GM12892 (cell line): ENCODE measurements around the gene MRPL27.

Source experiments
- POLR2A ChIP-seq: IDR thresholded peaks from 2 replicates; pipeline ENCODE4 v1.6.1; 2011; ENCODE audit warnings: low read depth, low read length, control low read depth
- POLR2AphosphoS5 ChIP-seq: IDR thresholded peaks from 2 replicates; pipeline ENCODE4 v1.6.1; 2011; ENCODE audit warnings: low read depth, low read length, control low read depth

DNA sequence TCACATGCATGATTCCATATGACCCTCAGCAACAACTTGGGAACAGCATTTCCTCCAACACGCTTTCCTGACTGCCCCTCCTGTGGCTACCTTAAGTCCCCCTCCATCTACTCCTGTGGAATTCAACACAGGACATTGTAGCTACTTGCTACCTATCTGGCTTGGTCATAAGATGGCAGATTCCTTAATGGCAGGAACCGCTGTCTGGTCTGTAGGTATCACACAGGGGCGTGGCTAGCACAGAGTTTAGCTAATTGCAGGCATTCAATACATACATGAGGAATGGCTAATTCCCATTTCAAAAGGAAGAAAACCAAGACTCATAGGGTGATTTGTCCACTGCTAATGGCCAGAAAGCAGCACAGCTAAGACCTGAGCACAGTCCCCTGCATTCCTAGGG lies 15.7 kb upstream of the MRPL27 start:
- TF ChIP-seq POLR2A (no peak; the same call in 1 of the 2 replicates), POLR2AphosphoS5 (no peak)
